Pulmonary artery endothelial cell (primary cell): ENCODE measurements around the gene GPS1. TPM values are rescaled to one million over a fixed set of nuclear protein-coding genes. Genes with fewer than 3 reads are reported as not detected.
A peak's percentile ranks its signal among the peaks of the same experiment; 100 is the strongest.

Experiments
- DNase-seq: peaks from one replicate; pipeline ENCODE4 v3.0.0-alpha.2; 2011; ENCODE audit warnings: low read depth, low spot score
- total RNA-seq: library from RNA; depleted of rRNA; stranded (reverse); fragments of >200 nt; gene quantifications from 2 replicates; pipeline ENCODE4 v1.2.3, GENCODE V29; 2014

Gene GPS1
- total RNA-seq, 1 donor from 2014 or later, result 110 TPM

DNA sequence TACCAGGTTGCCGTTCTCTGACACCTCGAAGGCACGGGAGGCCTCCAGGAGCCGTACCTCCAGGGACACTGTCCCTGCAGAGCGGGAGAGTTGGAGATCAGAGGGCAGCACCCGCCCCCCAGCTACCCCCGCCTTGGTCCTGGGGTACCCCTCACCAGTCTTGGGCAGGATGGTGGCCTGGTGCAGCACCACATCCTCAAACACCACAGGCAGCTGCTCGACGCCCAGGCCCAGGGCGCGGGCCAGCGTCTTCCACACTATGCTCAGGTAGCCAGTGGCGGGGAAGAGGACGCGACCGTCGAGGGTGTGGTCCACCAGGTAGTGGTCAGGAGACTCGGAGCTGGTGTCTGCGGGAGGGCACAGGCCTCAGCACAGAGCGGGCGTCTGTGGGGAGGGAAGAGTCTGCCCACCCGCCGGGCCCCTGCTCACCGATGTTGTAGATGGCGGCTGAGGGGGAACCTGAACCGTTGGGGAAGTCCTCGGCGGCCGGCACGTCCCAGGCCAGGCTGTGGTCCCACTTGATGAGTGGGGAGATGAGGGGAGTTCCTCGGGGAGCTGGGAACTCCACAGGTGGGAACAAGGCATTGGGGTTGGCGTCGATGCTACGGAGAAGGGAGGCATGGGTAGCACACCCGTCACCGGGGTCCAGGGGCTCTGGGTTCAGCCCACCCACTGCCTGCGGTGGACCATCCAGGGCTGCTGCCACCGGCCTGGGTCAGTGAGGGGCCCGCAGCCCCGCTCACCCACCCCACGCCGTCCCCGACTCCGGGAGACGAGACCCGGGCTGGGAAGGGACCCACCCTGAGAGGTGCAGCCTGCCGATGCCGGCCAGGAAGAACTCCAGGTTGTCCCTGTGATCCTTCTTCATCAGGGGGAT, 36.5 kb downstream of the GPS1 start:
- DNase-seq, result no peak

DNA sequence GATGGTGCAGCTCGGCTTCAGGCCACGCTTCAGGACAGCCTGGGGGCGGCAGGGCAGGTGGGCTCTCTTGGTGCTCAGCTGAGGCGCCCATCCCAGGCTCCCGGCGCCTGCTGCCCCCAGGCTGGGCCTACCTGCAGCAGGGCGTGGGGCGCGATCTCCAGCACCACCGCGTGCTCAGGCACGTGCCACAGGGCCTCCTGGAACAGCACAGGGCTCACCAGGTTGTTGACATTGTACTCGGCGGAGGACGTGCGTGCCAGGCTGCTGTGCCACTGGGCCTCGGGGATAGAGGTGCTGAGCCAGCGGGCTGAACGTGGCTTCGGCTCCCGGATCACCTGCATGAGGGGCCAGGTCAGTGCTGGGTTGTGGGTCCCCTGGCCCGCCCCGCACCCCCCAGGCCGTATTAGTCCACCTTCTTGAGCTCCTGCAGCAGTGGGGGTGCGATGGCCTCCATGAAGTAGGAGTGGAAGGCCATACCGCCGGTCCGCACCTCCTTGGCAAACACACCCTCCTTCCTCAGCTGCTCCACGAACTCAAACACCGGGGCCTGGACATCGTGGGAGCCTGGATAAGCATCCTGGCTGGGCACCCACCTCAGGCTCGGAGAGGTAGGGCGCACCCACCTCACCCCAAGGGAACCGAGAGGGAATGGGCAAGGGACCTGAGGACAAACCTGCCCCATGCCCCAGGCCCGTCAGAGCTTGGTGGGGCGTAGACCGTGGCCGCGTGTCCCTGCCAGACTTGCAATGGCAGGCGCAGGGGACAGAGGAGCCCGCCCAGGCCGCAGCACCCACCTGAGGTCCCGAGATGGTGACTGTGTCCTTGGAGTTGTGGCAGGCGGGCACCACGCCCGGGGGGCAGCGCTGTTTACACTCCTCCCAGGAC, 37.4 kb downstream of the GPS1 start:
- DNase-seq, result no peak

DNA sequence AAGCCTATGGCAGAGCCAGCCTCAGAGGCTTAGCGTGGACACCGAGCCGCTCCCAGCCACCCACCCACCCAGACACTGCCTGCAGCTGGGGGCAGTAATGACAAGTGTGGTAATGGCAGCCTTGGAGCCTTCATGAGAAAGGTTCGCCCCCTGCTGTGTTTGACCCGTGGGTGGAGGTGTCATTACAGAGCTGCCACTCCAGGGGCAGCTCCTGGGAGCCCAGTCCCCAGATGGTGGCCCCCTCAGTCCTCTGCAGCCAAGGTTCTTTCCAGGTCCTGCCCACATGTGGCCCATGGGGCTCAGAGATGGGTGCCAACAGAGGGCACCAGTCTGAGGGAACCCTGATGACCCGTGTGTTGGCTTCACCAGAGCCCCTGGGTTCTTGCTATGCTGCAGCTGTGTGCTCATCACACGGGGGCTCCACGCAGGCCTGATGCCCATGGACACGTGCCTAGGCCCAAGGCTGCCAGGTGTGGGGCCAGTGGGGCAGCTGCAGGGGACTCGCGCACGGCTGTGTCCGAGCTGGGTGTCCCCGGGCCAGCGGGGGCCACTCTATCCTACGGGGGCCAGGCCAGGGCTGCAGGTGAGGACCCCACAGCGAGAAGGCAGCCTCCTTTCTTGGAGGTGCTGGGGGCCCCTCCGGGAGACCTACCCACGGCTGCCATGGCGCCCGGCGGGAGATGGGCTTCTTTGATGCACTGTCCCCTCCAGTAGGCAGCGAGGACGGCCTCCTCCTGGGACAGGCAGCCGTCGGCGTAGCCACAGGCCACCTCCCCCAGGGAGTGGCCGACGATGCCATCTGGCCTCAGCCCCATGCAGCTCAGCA, 38.2 kb downstream of the GPS1 start:
- DNase-seq, result no peak

DNA sequence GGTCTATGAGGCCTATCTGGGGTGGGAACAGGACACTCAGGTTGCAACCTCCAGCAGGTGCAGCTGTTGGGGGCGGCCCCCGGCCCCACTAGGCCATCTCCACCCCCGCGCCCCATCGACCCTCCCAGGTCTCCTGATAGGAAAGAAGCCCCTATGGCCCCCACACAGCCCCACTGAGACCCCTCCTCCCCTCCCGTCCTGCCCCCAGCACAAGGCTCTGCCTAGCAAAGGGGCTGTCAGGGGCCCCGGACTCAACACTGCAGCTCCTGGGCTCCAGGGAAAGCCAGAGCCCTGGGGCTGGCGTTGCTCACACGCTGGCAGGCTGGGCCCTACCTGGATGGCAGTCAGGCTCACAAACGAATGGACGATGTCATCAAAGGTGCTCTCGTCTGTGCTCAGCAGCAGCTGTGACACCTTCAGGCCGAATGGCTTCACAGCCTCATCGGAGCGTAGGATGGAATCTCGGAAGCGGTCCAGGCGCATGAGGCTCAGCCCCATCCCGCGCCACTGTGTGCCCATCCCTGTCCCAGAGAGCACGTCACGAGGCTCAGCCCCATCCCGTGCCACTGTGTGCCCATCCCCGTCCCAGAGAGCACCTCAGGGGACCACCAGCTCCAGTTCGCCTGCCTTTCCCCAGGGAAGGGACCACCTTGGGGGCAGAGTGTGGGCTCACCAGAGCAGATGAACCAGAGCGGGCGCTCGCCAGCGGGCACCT, 39.0 kb downstream of the GPS1 start:
- DNase-seq, result no peak

DNA sequence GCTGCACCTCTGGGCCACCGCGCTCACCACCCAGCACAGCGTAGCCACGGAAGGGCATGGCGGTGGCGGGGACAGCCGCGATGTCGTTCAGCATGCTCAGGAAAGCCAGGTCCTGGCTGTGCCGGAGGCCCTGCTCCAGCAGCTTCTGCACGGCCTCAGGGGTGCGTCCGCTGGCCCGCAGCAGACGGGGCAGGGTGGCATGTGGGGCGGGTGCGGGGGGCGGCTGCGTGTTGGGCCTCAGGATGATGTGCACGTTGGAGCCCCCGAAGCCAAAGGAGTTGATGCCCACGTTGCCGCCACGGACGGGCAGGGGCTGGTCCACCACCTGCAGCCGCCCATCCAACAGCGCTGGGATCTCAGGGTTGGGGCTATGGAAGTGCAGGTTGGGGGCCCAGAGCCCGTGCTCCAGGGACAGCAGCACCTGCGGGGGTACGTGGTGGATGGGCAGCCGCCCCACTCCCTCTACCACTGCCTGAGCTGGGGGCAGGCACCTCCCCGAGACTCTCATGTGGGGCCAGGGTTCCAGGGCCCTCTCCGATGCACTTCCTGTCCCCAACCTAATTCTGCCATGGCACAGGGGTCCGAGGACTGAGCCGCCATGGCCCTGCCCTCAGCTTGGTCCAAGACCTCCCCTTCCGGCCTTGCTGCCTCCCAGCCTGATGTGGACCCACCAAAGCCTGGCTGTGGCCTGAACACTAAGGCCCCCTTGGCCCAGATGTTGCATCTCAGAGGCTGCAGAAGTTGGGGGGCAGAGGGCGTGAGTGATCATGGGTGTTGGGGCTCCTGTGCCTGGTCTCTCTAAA, 39.8 kb downstream of the GPS1 start:
- no peak for DNase-seq

DNA sequence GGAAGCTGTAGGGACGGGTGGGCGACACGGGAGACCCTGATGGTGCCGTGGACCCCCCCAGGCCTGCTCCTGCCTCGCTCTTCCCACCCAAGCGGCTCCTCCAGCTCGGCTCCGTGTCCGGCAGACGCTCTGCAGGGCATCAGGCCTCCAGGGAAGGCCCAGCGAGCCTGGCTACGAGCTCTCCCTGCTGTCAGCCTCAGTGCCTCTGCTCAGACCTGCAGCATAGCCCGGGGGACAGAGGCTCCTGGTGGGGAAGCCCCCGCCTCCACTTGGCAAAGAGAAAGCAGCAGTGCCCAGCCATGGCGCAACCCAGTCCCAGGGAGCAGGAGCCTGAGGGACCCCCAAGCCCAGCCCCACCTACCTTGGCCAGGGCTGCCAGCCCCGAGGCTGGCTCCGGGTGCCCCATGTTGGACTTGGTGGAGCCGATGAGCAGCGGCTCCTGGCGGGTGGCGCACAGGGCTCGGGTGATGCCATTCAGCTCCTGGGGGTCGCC, 40.4 kb downstream of the GPS1 start:
- no peak for DNase-seq

DNA sequence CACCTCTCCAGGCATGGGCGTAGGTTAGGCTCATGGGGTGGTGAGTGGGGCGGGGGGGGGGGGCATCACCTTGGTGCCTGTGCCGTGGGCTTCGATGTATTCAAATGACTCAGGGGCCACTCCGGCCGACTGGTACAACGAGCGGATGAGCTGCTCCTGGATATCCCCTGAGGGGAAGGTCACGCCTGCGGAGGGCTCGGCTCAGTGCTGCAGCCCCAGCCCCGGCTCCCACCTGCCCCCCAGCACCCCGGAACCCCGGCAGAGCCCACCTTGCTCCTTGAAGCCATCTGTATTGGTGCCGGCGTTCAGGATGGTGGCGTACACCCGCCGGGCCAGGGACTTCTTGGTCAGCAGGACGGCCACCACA, 40.9 kb downstream of the GPS1 start:
- no peak for DNase-seq

DNA sequence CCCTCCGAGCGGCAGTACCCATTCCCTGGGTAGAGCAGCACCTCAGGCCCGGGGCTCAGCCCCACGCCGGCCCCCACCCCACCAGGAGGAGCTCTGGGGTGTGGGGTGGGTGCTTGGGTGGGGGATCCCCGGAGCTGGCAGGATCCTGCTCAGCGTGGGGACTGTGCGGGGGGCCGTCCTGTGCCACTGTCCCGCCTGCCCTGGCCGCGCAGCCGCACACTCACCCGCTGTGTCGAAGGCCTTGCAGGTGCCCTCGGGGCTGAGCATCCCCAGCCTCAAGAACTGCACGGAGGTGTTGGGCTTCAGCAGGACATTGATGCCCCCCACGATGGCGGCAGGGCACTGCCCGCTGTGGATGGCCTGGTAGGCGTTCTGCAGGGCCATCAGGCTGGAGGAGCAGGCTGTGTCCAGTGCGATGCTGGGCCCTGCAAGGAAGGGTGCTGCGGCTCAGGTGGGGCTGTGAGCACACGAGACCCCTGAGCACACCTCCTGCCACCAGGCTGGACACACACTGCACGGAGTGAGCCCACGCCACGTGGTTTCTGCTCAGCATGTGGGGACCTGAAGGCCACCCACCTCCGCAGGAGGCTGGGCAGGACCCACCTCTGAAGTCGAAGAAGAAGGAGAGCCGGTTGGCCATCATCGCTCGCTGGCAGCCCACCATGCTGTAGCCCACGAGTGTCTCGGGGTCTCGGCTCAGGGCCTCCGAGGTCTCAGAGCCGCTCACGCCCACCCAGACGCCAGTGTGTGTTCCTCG, 41.5 kb downstream of the GPS1 start:
- no peak for DNase-seq

DNA sequence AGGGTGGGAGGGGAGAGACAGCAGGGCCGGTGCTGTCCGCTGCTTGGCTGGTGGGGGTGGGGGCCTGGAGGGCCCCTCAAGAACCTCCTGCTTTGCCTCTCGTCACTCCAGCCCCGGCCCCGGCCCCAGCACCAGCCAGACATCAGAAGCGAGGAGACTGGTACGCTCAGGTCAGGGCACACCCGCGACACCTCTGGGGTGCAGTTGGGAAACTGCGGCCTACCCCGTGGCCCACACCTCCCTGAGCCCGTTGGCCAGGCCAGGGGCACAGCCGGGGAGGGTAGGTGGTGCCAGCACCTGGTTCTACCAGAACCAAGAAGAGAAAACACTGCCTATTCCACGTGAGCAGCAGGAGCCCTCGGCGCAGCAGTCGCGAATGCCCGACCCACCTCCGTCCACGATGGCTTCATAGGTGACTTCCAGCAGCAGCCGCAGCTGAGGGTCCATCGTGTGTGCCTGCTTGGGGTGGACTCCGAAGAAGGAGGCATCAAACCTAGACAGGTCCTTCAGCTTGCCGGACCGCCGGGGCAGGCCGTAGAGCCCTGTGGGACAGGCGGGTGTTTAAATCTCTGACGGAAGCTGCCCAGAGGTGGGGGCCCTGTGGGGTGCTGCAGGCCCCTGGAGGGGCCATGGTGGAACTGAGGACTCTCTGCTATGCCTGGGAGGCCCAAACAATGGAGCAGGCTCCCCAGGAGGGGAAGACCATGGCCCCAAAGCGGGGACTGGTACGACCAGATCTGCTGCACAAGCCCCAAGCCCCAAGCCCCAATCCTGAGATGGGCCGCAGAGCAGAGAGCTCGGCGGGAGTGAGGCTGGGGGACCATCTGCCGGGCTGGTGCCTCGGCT, 43.5 kb downstream of the GPS1 start:
- DNase-seq, result no peak

DNA sequence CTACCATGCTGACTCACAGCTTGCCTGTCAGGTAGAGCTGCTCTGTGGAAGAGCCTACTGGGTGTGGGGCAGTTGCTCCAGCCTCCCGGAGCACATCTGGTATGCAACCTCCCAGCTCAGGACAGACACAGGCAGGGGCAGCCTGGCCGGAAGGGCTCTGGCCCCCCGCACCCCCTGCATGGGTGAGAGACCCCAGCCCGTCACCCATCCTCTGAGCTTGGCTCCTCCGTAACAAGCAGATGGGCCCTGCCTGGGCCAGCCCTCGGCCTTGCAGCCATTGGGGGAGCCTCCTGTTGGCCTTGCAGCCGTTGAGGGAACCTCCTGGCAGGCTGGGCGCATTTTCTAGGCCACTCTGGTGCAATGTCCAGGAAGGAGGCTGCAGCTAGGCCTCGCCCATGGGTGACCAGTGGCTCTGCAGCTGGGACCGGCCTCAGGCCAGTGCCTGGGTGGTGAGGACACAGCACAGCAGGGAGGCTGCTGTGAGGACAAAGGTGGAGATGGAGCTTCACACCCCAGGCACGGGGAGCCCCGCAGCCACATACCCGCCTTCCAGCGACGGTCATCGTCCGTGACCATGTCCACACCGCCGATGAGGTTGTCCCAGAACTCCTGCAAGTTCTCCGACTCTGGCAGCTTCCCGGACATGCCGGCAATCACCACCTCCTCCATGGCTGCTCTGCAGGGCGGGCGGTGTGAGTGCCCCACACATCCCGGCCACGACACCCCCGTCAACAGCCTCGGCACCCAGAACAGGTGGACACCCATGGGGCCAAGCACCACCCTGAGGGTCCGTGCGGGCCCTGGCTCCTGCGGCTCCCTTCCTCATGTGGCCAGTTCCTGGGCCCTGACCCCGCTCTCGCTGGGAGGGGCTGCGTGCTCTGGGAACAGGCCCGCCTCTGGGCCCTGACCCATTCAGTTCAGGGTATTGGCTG, 44.3 kb downstream of the GPS1 start:
- no peak for DNase-seq

DNA sequence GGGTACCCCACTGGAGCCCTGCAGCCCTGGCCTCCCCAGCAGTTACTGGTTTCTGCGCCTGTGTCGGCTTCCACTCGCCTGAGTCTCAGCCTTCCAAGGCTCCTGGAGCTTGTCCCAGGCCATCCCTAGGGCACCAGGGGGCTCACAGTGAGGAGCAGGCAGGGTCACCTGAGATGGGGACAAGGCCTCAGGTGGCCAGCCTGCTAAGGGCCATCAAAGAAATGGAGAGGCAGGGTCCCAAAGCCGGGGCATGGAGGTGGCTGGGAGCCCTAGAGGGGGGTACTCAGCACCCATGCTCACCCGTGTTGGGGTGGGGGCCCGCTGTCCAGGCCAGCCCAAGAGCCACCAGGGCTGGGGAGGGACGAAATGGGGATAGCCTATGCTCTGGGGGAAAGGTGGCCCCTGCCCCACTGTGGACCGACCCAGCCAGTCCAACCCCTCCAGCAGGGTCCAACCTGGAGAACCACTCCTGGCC, 45.0 kb downstream of the GPS1 start:
- DNase-seq, result no peak

DNA sequence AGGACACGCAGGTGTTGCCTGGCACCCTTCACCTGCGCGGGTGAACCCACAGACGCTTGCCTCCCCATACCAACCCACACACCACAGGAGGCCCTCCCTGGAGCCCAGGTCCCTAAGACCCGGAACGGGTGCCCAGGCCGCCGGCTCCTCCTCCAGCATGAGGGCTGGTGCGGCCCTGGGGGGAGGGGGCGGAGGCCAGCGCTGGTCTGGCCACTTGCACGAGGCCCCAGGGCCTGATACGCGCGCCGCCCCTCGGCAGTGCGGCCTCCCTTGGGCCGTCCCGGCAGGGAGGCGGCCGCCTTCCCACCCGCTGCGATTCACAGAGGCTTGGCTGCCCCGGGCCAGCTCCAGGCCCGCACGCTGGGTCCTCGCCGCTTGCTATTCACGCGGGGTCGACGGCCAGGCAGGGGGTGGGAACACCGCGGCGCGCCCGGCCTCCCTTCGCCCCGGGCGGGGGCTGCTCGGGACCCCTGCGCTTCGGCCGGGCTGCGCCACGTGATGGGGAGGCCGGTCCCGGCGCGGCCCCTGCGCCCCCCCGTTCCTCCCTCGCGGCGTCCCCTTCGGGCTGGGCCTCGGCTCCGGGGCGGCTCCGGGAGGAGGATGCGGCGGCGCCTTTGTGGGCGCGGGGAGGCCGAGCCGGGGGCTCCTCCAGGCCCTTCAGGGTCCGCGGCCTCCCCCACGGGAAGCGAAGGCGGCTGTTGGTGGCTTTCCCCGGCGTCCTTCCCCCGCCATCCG, 45.7 kb downstream of the GPS1 start:
- peak; percentile 30 for DNase-seq

DNA sequence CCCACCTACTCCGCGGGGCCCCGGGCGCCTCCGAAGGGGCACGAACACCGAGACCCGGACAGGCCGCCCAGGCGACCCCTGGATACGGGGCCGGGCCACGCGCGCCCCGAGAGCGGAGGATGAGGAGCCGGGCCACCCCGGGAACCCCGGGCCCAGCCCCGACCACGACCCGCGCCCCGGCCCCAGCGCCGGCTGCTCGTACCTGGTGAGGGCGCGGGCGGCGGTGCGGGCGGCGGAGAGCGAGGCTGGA, 46.1 kb downstream of the GPS1 start:
- DNase-seq, result no peak

DNA sequence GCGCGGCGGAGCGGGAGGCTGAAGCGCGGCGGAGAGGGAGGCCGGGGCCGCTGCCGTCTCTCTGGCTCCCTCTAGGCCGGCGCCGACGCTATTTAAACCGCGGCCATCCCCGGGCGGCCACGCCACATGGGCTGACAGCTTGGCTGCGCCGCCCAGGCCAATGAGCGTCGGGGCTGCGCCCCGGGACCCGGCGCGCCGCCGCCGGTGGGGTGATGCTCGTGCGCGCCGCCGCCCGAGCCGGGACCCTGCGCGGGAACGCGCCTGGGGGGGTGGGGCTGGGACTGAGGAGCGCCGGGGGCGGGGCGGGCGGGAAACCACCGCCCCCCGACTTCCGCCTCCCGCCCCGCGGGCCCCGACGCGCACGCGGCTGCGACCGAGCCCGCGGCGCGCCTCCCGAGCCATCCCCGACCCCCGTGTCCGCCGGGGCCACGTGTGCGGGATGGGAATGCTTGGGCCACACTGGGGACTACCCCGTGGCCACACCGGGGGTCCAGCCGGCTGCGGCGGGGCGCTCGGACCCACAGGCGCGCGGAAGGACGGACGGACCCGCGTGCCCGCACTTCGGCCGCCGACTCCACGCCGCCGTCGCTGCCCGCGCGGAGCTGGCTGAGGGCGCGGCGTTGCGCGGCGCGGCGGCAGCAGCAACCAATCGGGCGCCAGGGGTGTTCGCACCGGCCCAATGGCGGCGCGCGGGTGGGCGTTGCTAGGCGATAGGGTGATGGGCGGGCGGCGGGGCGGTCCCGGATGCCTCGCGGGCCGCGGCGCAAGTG, 46.7 kb downstream of the GPS1 start, which contains the start of gene FASN:
Gene FASN (minus strand): TSS at position 68 of the 770 bp plus-strand sequence. CDS start 1,791 bp downstream, outside the sequence.
- DNase-seq, result peak; percentile 80

DNA sequence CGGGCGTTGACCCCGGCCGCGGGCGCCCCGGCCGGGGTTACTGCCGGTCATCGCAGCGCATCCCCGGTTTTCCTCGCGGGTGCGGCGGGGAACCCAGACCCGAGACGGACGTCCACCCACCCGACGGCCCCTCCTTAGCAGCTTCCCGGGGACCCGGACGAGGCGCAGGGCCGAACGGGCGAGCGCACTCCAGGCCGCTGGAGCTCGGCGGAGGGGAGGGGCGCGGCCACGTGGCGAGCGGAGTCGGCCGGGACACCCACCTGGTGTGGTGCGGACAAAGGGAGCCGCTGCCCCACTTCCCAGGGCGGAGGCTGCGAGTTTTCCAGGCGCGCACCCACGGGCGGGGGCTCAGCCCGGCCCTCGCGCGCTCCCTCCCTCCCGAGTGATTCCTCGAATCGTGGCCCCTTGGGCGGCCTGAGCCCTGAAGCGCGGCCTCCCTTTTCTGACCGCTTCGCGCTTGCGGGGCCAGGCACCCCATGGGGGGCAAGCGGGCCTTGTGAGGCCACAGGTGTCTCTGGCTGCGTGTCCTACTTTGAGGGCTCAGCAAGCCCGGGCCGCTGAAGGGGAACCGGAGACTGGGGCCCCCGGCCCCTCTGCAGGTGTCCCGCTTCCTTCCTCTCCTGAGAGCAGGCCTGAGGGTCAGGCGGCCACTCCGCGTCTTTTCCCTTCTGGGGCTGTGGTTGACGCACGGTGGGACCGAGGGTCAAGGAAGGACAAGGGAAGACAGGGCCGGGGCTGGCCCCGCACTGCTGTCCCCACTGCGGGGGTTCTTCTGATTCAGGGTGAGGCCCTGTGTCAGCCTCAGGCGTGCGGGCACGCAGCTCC, 47.5 kb downstream of the GPS1 start:
- DNase-seq, result no peak
